ENCODE data around the gene NOSIP. TPM values are rescaled to one million over a fixed set of nuclear protein-coding genes. Genes with fewer than 3 reads are reported as not detected.

NOSIP gene
- polyA plus RNA-seq, 3 donors, result 69.3 to 81.1 (median 79.5) TPM

- no peak for DNase-seq
These were observed 64.6 kb downstream of the NOSIP start for GRCh38 chr19:49515767-49516166.

GRCh38 chr19:49514151-49514550 lies 66.2 kb downstream of the NOSIP start:
- no peak for DNase-seq

- DNase-seq, result no peak
These were observed 66.6 kb downstream of the NOSIP start for GRCh38 chr19:49513746-49514118.

GRCh38 chr19:49512970-49513745 lies 67.2 kb downstream of the NOSIP start:
- DNase-seq, result peak; percentile 76

- DNase-seq, result no peak
These were observed 72.4 kb downstream of the NOSIP start for GRCh38 chr19:49507803-49508494.

GRCh38 chr19:49506575-49507105 lies 73.7 kb downstream of the NOSIP start:
- peak; percentile 54 for DNase-seq

Other genes starting within 250 kb of the NOSIP start
- gene CD37, start 245.2 kb downstream of the NOSIP start, polyA plus RNA-seq (ENCODE audit: insufficient read length in 3 of 3), result 10 to 100 TPM; 26.6 to 38.2 (median 36.4) TPM
- 100 to 1,000 TPM in 2 of 3 donors, 10 to 100 TPM in 1; 89.0 to 114 (median 109) TPM for gene TEAD2, start 218.1 kb downstream of the NOSIP start, polyA plus RNA-seq (ENCODE audit: insufficient read length in 3 of 3)
- 1 to 10 TPM; 4.2 to 6.7 (median 5.8) TPM for gene DKKL1, start 216.7 kb downstream of the NOSIP start, polyA plus RNA-seq (ENCODE audit: insufficient read length in 3 of 3)
- under 1 TPM in 2 of 3 donors, not detected in 1; 0.10 to 0.34 TPM for gene KASH5, start 192.3 kb downstream of the NOSIP start, polyA plus RNA-seq (ENCODE audit: insufficient read length in 3 of 3)
- not detected for gene PTH2, start 157.1 kb downstream of the NOSIP start, polyA plus RNA-seq (ENCODE audit: insufficient read length in 3 of 3)
- gene GFY, start 155.2 kb downstream of the NOSIP start, polyA plus RNA-seq (ENCODE audit: insufficient read length in 3 of 3), result not detected
- under 1 TPM; 0.28 to 0.62 (median 0.55) TPM for gene SLC17A7, start 139.0 kb downstream of the NOSIP start, polyA plus RNA-seq (ENCODE audit: insufficient read length in 3 of 3)
- gene PIH1D1, start 128.7 kb downstream of the NOSIP start, polyA plus RNA-seq (ENCODE audit: insufficient read length in 3 of 3), result 100 to 1,000 TPM in 1 of 3 donors, 10 to 100 TPM in 2; 92.0 to 101 (median 99.4) TPM
- gene ALDH16A1, start 127.3 kb downstream of the NOSIP start, polyA plus RNA-seq (ENCODE audit: insufficient read length in 3 of 3), result 10 to 100 TPM; 19.2 to 33.0 (median 26.3) TPM
- gene FLT3LG, start 106.3 kb downstream of the NOSIP start, polyA plus RNA-seq (ENCODE audit: insufficient read length in 3 of 3), result 1 to 10 TPM; 3.1 to 5.1 (median 5.1) TPM
- 1,000 to 10,000 TPM; 2,758 to 3,345 (median 3,013) TPM for gene RPL13A, start 92.9 kb downstream of the NOSIP start, polyA plus RNA-seq (ENCODE audit: insufficient read length in 3 of 3)
- gene RPS11, start 84.1 kb downstream of the NOSIP start, polyA plus RNA-seq (ENCODE audit: insufficient read length in 3 of 3), result 1,000 to 10,000 TPM; 2,501 to 3,013 (median 2,811) TPM
- 100 to 1,000 TPM; 291 to 328 (median 294) TPM for gene FCGRT, start 67.9 kb downstream of the NOSIP start, polyA plus RNA-seq (ENCODE audit: insufficient read length in 3 of 3)
- 10 to 100 TPM; 21.3 to 22.4 (median 21.7) TPM for gene RCN3, start 52.6 kb downstream of the NOSIP start, polyA plus RNA-seq (ENCODE audit: insufficient read length in 3 of 3)
- gene PRRG2, start 760 bp upstream of the NOSIP start, polyA plus RNA-seq (ENCODE audit: insufficient read length in 3 of 3), result 1 to 10 TPM; 6.5 to 8.2 (median 7.7) TPM
- gene PRR12, start 10.6 kb upstream of the NOSIP start, polyA plus RNA-seq (ENCODE audit: insufficient read length in 3 of 3), result 10 to 100 TPM; 24.2 to 34.2 (median 29.2) TPM
- gene RRAS, start 59.6 kb upstream of the NOSIP start, polyA plus RNA-seq (ENCODE audit: insufficient read length in 3 of 3), result 10 to 100 TPM; 25.8 to 31.9 (median 31.6) TPM
- gene SCAF1, start 61.7 kb upstream of the NOSIP start, polyA plus RNA-seq (ENCODE audit: insufficient read length in 3 of 3), result 10 to 100 TPM; 36.6 to 45.7 (median 45.0) TPM
- 10 to 100 TPM; 55.6 to 74.3 (median 68.3) TPM for gene IRF3, start 85.3 kb upstream of the NOSIP start, polyA plus RNA-seq (ENCODE audit: insufficient read length in 3 of 3)
- gene BCL2L12, start 85.4 kb upstream of the NOSIP start, polyA plus RNA-seq (ENCODE audit: insufficient read length in 3 of 3), result 10 to 100 TPM; 30.7 to 39.6 (median 31.5) TPM
- 100 to 1,000 TPM; 239 to 257 (median 241) TPM for gene PRMT1, start 96.7 kb upstream of the NOSIP start, polyA plus RNA-seq (ENCODE audit: insufficient read length in 3 of 3)
- gene ADM5, start 109.0 kb upstream of the NOSIP start, polyA plus RNA-seq (ENCODE audit: insufficient read length in 3 of 3), result 1 to 10 TPM; 1.3 to 2.3 (median 2.1) TPM
- gene CPT1C, start 110.6 kb upstream of the NOSIP start, polyA plus RNA-seq (ENCODE audit: insufficient read length in 3 of 3), result 10 to 100 TPM; 11.2 to 13.6 (median 11.6) TPM
- under 1 TPM in 2 of 3 donors, not detected in 1; 0.06 to 0.16 TPM for gene TSKS, start 182.8 kb upstream of the NOSIP start, polyA plus RNA-seq (ENCODE audit: insufficient read length in 3 of 3)
- 10 to 100 TPM; 58.7 to 71.5 (median 68.4) TPM for gene AP2A1, start 186.4 kb upstream of the NOSIP start, polyA plus RNA-seq (ENCODE audit: insufficient read length in 3 of 3)
- gene FUZ, start 232.7 kb upstream of the NOSIP start, polyA plus RNA-seq (ENCODE audit: insufficient read length in 3 of 3), result 10 to 100 TPM; 35.3 to 45.3 (median 42.9) TPM
- gene MED25, start 237.7 kb upstream of the NOSIP start, polyA plus RNA-seq (ENCODE audit: insufficient read length in 3 of 3), result 10 to 100 TPM; 70.0 to 77.3 (median 75.0) TPM

All from renal pelvis (tissue), 4 donors.